ENCODE data around the gene SDCCAG8.

Gene SDCCAG8

DNA sequence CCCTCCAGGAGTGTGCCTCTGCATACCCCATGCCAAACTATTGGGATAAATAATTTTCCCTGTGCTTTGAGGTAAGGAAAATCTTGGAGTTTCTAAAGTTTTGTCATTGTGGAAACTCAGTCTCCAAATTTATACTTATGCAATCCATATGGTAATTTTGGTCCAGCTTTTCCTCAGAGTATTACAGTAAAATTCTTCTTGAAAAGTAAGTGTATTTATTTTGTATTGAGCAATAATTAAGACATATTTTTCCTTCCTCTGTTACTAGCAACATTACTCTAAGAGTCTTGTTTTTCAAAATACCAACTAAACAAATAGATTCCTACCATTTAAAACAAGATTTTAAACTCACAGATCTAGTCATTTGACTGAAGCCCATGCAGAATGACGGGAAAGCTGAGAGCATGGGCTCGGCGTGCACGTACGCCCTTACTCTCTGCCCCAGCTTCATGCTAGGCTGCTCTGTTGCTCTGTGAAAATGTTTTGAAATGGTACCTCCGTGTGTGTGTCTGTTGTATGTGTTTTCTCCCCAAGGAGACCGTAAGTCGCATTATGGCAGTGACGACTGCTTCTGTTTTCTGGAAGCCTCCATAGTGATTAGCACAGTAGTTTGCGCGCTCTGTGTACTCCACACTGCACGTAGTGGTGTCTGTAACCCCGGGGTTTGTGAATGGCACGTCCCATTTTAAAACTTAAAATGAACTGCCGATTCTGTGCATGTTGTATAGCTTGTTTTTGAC, 165.3 kb downstream of the SDCCAG8 start:
- no peak for DNase-seq (ENCODE audit: low read depth)

DNA sequence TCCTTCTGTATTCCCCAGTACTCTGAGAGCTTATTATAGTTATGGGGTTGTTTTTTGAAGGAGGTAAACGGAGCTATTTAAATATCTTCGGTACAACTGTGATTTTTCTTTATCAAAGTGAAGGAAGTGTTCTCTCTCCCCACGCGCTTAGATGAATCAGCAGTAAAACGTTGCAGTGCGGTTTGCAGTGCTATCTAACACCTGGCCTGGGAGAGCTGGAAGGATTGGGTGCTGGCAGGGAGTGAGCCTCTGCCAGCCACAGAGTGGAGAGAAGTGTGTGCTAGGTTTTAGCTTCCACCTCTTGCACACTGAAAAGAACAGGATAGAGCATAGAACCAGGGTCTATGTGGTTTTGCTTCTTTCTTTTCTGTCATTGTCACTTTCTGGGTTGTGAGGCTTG, 165.9 kb downstream of the SDCCAG8 start:
- peak; percentile 7 for DNase-seq (ENCODE audit: low read depth)

DNA sequence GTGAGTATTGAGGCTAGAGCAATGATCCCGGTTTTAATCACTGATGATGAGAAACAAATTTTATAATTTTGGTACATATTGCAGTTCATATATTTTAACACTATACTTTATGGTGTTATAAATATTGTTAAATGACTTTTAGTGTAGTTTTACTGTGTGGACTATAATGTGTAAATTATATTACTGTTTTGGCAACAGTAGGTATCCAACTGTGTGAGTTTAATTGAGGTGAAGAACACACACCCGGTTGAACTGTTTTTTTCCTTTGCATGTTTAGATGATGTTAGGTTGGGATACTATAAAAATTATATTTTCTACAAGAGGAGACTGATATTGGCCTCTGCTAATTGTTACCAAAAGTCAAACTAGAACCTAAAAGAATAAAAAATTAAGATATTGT, 166.5 kb downstream of the SDCCAG8 start:
- DNase-seq (ENCODE audit: low read depth), result no peak

DNA sequence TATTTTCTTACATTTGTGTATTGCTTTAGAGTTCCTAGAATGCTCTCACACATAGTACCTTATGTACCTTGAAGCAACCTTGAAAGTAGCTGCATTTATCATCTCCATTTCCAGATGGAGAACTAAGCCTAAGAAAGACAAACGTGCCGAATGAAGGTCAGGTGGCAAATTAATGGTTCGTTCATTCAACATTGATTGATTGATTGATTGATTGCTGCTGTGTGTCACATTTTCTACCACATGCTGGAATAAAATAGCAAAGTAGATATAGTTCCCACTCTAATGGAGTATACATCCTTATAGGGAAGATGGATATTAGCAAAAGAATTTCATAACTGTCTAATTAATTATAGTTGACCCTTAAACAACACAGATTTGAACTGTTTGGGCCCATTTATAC, 172.2 kb downstream of the SDCCAG8 start:
- no peak for DNase-seq (ENCODE audit: low read depth)

DNA sequence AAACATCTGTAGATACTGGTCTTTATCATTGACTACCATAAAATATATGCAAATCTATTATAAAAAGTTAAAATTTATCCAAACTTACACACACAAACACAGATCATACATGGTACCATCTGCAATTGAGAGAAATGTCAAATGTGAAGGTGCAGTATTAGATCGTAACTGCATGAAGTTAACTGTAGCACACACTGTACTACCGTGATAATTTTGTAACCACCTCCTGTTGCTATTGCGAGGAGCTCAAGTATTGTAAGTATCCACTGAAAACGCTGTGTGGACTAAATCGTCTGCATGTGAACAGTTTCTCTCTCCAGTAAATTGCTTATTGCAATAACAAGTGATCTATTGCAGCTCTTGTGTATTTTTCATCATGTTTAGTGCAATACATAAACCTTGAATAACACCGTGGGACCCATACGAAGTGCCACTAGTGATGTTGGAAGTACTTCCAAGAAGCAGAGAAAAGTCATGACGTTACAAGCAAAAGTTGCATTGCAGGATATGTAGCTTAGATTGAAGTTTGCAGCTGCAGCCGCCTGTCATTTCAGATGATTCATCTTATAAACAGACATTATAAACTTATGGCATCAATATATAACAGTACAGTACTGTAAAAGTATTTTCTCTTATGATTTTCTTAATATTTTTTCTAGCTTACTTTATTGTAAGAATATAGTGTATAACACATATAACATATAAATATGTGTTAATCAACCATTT, 172.9 kb downstream of the SDCCAG8 start:
- DNase-seq (ENCODE audit: low read depth), result no peak

DNA sequence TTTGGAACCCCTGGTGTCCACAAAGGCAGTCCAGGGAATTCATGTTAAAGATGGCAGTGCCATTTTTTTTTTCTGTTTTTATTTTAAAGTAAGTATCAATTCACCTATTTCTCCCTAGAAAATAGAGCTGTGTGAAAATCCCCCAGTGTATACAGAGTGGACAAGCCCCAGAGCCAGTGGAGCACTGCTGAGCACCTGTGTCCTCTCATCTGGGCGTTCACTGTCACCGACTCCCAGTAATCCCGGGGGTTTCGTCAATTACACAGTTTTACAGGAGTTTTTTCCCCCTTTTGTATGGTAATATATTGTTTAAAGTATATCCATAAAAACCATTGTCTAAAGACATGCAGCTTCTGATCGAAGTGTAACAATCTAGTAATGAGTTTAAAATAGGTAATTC, 175.8 kb downstream of the SDCCAG8 start:
- no peak for DNase-seq (ENCODE audit: low read depth)

DNA sequence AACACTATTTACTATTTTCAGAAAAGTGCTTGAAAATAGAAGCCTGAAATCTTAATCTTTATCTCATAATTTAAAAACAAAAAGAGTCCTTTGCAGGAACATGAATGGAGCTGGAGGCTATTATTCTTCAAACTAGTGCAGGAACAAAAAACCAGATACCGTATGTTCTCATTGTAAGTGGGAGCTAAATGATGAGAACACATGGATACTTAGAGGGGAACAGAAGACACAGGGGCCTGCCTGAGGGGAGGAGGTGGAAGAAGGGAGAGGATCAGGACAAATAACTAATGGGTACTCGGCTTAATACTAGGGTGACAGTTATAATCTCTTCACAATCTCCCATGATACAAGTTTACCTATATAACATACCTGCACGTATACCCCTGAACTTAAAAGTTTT, 176.3 kb downstream of the SDCCAG8 start:
- no peak for DNase-seq (ENCODE audit: low read depth)

DNA sequence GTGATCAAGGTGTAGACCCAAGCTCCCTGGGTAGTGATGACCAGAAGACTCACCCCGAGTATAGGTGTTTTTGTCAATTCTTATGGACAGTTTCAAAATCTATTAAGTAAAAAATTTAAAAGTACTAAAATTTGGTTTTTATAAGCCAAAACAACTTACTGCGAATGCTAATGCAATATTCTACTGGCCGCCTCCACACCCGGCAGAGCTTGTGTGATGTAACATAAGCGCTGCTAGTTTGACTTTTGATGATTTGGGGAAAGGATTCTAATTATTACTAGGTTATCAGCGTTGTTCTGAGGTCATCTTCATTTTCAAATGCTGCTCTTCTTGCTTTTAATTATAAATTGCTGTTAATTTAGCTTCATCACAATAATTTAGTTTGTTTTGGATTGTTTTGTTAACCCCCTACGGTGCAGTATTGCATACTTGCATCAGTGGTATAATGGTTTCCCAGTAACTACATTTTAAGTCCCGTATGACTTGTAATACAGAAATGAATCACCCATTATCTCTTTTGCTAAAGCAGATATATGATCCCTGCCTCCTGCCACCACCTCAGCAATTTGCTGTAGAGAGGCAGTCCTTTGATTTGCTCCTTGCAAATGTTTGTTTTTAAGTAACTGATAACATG, 178.0 kb downstream of the SDCCAG8 start:
- DNase-seq (ENCODE audit: low read depth), result no peak

DNA sequence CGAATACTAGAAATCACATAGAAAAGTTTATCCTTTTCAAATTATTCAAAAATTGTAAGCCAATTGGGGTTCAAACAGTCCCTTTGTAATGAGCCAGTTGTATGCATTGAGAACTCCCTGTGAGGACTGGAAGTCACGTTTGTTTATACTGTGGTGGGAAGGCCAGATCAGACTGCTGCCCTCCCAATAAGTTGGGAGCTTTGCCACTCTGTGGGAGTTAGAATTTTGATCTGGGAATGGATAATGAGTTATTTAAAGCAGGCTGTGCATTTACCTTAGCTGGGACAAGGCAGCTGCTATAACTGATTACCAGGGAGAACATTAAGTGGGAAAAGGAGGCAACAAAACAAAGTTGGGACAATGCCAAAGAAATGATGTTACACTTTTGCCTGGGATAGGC, 178.8 kb downstream of the SDCCAG8 start:
- DNase-seq (ENCODE audit: low read depth), result no peak

DNA sequence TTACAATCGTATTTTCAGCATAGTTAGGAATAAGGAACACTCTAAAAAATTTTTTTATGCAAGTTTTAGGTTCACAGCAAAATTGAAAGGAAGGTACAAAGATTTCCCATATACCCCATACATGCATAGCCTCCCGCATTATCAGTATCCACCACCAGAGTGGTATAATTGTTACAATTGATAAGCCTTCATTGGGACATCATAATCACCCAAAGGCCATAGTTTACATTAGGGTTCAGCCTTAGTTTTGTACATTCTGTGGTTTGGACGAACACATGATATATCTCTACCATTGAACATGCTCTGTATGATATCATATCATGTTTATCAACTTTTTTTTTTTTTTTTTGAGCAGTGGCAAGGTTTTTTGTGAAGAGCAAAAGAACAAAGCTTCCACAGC, 180.0 kb downstream of the SDCCAG8 start:
- no peak for DNase-seq (ENCODE audit: low read depth)

DNA sequence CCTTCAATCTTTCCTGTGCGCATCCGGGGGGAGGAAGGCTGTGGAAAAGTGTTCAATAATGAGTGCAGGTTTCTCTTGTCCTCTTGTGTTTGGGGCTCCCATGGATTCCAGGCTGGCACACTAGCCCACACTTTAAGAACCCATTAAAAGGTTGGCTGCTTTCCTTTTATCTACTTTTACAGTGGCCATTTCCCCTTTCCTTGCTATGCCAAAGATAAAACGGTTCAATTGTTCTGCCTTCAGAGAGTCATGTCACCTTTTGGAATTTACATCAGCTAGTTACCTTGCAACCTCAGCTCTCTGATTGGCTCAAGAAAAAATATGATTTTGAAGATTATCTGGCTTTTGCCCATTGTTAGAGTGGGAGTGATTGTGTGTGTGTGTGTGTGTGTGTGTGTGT, 182.3 kb downstream of the SDCCAG8 start:
- no peak for DNase-seq (ENCODE audit: low read depth)

DNA sequence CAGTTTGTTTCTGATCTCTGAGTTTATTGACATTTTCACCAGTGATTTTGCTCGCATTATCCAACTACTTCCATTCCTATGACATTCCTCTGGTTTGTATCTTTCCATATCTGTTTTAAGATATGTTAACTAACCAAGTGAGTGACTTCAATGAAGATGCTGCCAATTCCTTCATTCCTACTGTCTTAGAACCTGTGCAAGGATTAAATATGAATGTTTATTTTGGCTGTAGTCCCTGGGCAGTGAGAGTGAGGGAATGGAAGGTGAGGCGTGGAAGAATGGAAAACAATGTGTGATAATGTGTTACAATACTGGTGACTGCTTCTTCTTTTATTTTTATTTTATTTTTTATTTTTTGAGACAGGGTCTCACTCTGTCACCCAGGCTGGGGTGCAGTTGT, 183.0 kb downstream of the SDCCAG8 start:
- no peak for DNase-seq (ENCODE audit: low read depth)

DNA sequence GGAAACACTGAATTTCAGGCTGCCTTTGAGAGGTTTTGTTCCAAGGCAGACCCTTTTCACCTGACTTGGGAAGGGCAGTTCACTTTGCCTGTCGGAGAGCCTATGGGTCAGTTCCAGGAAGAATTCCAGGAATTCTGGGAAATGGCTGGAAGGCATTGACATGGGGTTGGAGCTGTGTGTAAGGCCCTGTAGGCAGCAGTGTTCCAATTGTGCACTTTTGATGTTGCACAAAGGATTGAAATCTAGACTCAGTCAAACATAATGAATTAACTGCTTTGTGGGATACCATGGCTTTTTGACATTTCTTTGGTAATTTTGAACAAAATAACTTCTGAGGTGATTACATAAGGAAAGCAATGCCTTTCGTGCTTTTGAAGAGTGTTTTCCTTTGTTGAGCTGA, 184.6 kb downstream of the SDCCAG8 start:
- DNase-seq (ENCODE audit: low read depth), result no peak

DNA sequence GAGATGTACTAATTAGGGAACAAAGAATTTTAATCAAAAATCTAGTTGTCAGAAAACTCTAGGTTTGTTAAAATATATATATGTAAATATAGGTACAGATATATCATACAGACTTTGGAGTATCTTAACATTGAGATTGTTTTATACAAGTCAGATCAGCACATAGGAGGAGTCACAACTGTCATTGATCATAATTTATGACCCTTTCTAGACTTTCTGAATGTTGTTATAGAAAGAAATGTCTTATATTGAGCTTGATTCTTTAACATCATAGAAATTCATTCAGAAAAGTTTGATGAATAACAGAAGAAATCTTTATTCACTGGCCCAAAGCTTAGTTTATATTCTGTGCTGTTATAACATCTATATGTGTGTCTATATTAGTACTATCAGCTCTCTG, 185.8 kb downstream of the SDCCAG8 start:
- DNase-seq (ENCODE audit: low read depth), result no peak

DNA sequence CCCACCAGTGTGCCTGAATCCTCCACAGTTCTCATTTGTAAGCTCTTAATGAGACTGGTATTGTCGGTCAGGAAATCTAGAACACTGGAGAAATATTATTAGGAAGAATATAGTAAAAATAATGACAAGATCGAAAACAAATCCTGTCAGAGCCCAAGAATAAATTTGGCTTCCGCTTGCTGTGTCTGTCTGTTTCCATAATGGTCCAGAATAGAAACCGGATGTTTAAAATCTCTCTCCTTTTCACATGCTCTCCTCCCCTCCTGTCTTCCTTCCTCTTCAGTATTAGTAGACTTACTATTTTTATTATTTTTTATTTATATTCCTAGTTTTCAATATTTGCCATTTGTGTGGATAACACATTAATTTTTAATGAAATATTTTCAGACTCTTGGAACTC, 187.7 kb downstream of the SDCCAG8 start:
- no peak for DNase-seq (ENCODE audit: low read depth)

DNA sequence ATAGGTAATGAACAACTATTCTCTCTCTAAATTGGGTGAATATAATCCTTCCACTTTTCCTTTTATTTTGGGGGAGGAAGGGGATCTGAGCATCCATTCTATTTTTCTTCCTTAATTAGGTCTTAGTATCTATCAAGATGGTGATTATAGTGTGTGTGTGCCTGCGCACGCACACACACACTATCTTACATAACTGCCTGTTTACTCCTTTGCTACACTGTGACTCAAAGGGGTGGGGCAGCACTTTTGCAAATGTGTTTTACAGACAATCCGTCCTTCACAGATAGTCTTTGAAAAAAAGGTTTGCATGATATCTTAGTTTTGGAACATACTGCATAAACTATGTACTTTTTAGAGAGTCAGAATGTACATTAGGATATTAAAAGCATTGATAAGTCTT, 191.5 kb downstream of the SDCCAG8 start:
- DNase-seq (ENCODE audit: low read depth), result no peak

DNA sequence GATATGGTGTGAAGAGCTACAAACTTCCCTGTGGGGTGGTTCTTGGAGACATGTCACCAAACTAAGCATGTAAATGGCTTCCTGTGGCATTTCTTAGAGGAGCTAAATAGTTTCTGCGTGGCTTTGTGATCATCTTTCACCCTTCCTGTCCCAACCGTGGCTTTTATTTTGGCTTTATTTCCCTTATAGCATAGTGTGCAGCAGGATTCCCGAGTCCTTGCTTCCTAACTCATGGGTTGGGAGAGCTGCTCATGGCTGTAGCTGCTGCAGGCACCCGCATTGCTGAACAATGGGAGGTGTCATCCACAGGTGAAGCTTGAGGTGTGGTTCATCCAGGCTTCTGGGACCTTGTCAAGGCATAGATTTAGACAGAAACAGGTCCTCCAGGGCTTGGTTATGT, 192.0 kb downstream of the SDCCAG8 start:
- no peak for DNase-seq (ENCODE audit: low read depth)

DNA sequence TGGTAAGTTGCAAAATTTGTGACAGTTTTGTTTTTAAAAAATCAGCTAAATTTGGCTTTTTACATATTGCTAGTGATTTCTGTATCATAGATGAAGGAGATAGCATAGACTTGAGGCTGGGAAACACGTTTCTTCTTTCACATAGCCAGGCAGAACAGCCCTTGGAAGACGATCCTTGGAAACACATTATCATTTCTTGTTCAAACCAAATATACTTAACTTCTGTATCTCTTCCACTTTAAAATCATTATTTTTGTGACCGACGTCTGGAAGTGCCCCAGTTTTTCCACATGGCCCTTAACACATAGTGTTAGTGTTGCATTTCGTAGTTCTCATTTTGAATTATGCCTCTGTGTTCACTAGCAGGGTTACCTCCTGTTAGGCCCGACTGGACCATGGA, 193.5 kb downstream of the SDCCAG8 start:
- DNase-seq (ENCODE audit: low read depth), result no peak

DNA sequence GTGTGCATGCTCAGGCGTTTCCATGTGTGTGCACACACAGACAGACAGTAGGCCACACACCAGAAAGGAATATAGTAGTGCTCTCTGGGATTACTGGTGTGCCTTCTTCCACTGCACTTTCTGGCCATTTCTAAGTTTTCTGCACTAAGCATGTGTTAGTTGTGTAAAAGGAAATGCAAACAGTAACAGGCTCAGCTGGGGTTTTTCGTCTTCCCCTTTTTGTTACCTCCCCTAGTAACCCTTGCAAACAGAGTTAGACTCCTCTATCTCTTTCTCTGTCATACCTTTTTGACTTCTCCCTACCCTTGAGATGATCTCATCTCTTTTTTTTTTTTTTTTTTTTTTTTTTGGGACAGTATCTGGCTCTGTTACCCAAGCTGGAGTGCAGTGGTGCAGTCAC, 196.3 kb downstream of the SDCCAG8 start:
- no peak for DNase-seq (ENCODE audit: low read depth)

DNA sequence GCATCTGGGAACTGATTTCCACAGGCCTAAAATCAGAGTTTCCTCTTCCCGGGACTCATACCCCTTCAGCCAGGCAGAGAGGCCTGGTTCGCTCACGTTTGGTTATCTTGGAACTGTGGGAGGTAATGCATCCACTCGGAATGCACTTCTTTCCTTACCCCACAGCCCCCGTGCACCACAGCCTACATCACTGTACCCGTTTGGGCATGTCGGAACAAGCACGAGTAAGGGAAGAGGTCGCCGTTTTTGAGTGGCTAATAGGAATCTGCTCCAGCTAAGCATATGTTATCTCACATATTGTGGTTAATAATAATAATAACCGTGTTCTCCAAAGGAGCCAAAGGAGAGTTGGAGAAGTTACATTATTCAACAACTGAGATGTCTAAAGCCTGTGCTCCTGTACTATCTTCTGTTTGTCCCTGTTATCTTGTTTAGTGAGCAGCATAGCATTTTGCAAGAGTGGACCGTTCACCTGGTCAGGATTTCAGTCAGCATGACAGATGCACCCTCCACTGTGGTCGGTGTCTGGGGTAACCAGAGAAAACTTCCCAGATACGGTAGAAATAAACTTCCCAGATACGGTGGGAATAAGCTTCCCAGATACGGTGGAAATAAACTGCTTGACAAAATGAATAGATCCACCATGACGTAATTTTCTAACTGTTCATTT, 198.6 kb downstream of the SDCCAG8 start:
- DNase-seq (ENCODE audit: low read depth), result no peak

DNA sequence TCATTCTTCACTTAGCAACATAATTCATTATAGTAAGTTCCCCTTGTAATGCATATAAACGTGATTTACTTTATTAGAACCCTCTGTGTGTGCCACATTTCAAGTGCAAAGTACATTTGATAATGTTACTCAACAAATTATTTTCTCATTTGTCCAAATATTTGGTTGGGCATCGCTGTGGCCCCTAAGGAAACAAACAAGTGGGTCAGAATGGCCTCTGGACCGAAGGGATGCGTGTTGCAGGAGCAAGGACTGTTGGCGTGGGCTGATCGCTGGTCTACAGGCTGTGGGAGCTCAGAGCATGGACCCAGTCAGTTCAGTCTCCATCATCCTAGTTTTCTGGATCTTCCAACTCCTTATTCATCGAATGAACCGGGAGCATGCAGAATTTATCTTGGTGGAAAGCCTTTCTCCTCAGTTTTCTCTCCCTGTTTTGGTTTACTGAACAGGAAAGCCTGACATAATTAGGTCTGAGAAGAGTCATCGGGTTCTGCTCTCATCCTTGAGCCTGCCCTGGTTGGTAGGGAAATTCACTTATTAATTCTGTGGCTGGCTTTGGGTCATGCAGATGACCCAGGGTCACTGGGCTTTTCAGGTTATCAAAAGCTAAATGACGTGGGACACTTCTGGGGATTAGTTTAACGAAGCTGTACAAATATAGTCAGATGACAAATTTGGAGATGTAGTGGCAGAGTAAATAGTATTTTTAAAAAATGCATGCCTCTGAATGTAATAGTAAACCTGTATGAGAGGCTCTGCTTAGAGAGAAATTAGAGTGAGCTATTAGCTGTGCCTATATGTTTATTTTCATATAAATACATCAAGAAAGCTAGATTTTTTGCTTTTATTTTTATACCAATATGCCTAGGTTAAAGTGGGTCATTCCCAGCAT, 200.2 kb downstream of the SDCCAG8 start:
- DNase-seq (ENCODE audit: low read depth), result no peak

All from activated T-helper 1 cell treated with Interleukin-2 at 50 U/mL for 16 hours (primary cell).